Measurements from ENCODE around the gene GALR1. TPM values are rescaled to one million over a fixed set of nuclear protein-coding genes. Genes with fewer than 3 reads are reported as not detected.

GALR1 gene
- total RNA-seq, 1 donor from 2014 or later = not detected

DNA sequence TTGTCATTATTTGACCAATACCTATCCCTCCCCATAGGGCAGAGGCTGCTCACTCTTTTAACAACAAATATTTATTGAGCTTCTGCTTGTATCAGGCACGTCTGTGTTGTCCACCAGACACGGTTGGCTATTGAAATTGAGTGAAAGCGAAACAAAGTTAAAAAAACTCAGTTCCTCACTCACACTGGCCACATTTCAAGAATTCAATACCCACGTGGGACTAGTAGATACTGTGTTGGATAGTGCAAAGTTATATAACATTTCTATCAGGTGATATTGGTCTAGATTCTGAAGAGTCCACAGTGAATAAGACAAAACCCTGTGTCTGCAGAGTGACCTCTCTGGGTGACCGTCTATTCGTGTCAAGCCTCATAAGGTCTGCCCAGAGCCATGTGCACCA lies 43.9 kb upstream of the GALR1 start:
- Histone ChIP-seq H3K4me3 (ENCODE audit: low read depth, low read length) (no peak overlapping the region), H3K36me3 (ENCODE audit: control insufficient read depth, insufficient read depth, low read length) (no peaks in the 10 kb centered on the region), H3K27me3 (ENCODE audit: control insufficient read depth, insufficient read depth, low read length) (no peaks in the 10 kb centered on the region)
- TF ChIP-seq, protein P1, sequence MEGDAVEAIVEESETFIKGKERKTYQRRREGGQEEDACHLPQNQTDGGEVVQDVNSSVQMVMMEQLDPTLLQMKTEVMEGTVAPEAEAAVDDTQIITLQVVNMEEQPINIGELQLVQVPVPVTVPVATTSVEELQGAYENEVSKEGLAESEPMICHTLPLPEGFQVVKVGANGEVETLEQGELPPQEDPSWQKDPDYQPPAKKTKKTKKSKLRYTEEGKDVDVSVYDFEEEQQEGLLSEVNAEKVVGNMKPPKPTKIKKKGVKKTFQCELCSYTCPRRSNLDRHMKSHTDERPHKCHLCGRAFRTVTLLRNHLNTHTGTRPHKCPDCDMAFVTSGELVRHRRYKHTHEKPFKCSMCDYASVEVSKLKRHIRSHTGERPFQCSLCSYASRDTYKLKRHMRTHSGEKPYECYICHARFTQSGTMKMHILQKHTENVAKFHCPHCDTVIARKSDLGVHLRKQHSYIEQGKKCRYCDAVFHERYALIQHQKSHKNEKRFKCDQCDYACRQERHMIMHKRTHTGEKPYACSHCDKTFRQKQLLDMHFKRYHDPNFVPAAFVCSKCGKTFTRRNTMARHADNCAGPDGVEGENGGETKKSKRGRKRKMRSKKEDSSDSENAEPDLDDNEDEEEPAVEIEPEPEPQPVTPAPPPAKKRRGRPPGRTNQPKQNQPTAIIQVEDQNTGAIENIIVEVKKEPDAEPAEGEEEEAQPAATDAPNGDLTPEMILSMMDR (IDR thresholded peaks at IDR 0.05; ENCODE audit: insufficient read depth, low read length, poor library complexity, severe bottlenecking) = no peak
- no peak for DNase-seq (ENCODE audit: low read depth)

DNA sequence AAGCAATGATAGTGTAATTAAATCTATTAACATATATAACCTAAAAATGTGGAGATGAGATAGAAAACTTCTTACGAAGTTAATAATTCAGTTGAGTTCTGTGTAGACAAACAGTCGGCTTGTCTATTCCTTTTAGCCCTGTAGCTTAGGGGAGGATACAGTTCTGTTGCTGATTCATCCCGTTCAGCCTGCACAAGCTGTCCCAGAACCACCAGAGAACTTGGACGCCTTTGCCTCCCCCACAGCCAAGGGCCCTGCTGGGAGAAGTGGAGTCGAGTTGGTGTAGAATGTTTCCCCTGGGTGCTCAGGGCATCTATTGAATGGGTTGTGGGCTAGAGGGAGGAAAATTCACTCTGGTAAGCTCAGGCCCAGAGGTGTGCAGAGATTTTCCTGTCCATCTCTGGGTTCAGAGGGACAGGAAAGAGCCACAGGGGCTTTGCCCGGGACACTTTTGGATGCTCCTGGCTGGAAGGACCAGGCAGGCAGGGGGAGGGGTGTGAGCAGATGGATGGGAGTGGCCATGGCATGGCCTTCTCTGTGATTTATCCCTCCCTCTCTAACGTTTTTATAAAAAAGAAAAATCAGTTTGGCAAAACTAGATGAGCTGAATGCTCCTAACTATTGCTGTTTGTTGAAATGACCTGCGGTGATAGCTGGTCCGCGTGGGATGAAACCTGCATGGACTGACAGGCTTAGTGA lies 42.8 kb upstream of the GALR1 start:
- no peaks in the 10 kb centered on the region for H3K27me3 ChIP-seq (ENCODE audit: control insufficient read depth, insufficient read depth, low read length)
- no peak for DNase-seq (ENCODE audit: low read depth)
- TF ChIP-seq, protein P1 (IDR thresholded peaks at IDR 0.05; ENCODE audit: insufficient read depth, low read length, poor library complexity, severe bottlenecking) = no peak
- H3K4me3 ChIP-seq (ENCODE audit: low read depth, low read length) = no peak overlapping the region
- no peaks in the 10 kb centered on the region for H3K36me3 ChIP-seq (ENCODE audit: control insufficient read depth, insufficient read depth, low read length)

DNA sequence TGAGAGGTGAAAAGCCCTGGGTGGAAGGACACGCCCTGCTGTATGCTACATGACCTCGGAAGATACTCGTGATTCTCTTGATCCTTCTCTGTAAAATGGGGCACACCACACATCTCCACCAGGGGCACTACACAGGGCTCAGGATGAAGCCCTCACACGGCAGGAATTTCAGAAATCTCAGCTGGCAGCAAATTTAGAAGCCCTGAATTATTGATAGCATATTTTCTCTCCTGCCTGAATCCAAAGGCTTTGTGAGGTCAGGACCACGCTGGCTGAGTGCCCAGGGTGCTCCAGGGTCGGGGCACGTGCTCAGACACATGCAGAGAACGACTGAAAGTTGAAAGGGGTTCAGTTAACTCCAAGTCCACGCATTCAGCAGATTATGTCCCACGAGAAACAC lies 42.1 kb upstream of the GALR1 start:
- no peak overlapping the region for H3K4me3 ChIP-seq (ENCODE audit: low read depth, low read length)
- TF ChIP-seq, protein P1 (IDR thresholded peaks at IDR 0.05; ENCODE audit: insufficient read depth, low read length, poor library complexity, severe bottlenecking) = peak; percentile 63
- no peaks in the 10 kb centered on the region for H3K27me3 ChIP-seq (ENCODE audit: control insufficient read depth, insufficient read depth, low read length)
- H3K36me3 ChIP-seq (ENCODE audit: control insufficient read depth, insufficient read depth, low read length) = no peaks in the 10 kb centered on the region
- no peak for DNase-seq (ENCODE audit: low read depth)

DNA sequence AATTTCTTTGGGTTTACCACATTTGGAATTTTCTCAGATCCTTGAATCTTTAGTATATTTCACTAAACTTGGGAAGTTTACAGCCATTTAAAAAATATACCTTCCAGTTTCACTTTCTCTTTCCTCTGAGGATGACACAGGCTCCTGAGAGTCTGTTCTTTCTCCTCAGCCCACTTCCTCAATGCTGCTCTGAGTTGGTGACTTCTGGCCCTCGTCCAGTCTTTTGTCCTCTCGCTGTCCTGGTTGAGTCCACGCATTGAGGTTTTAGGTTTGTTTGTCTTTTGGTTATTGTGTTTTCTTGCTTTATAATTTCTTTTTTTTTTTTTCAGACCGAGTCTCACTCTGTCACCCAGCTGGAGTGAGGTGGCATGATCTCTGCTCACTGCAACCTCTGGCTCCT lies 40.7 kb upstream of the GALR1 start:
- Histone ChIP-seq H3K27me3 (ENCODE audit: control insufficient read depth, insufficient read depth, low read length) (no peaks in the 10 kb centered on the region), H3K36me3 (ENCODE audit: control insufficient read depth, insufficient read depth, low read length) (no peaks in the 10 kb centered on the region), H3K4me3 (ENCODE audit: low read depth, low read length) (no peak overlapping the region)
- TF ChIP-seq, protein P1 (IDR thresholded peaks at IDR 0.05; ENCODE audit: insufficient read depth, low read length, poor library complexity, severe bottlenecking) = no peak
- DNase-seq (ENCODE audit: low read depth) = no peak

DNA sequence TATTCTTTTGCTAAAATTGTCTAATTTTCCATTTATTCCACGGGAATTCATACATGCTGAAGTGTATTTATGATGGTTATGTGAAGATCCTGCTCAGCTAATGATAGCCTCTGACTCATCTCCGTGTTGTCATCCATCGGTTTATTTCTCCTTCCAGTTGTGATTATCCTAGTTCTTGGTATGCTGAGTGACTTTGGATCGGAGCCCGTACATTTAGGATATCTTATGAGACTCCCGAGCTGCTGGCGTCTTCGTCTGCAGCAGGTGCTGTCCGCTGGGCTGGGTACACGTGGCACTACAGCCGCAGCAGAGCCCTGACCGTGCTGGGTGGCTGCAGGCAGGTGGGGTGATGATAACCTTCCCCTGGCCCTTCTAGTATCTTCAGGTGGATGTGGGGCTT lies 40.1 kb upstream of the GALR1 start:
- DNase-seq (ENCODE audit: low read depth) = no peak

More for the DNA sequence above, 40.1 kb upstream of the GALR1 start:
- Histone ChIP-seq H3K36me3 (ENCODE audit: control insufficient read depth, insufficient read depth, low read length) (no peaks in the 10 kb centered on the region), H3K4me3 (ENCODE audit: low read depth, low read length) (no peak overlapping the region), H3K27me3 (ENCODE audit: control insufficient read depth, insufficient read depth, low read length) (no peaks in the 10 kb centered on the region)
- TF ChIP-seq, protein P1 (IDR thresholded peaks at IDR 0.05; ENCODE audit: insufficient read depth, low read length, poor library complexity, severe bottlenecking) = no peak

Measured in kidney epithelial cell (primary cell).